Fibroblast of mammary gland (primary cell): Measurements from ENCODE around the gene NRXN3.

Source experiments
- DNase-seq: peaks from one replicate; pipeline ENCODE4 v3.0.0-alpha.2; 2010; ENCODE audit warnings: low read depth
- H3K4me3 ChIP-seq: 2 replicates; pipeline ENCODE4 v1.5.1; 2011; ENCODE audit warnings: low read depth, mild to moderate bottlenecking, low read length, moderate library complexity; ENCODE audit not compliant: control insufficient read depth
- CTCF ChIP-seq: conservative IDR thresholded peaks from 2 replicates; pipeline ENCODE4 v1.5.1; 2011; ENCODE audit warnings: low read depth, low read length, inconsistent platforms; ENCODE audit not compliant: control insufficient read depth, insufficient read depth

NRXN3 gene

GRCh38 chr14:78153064-78153341 is 17.2 kb upstream of the NRXN3 start:
- H3K4me3 ChIP-seq, result no peak overlapping the region
- peak; percentile 47 for DNase-seq
- TF ChIP-seq CTCF, result no peak

- no peak for DNase-seq
- no peak for TF ChIP-seq CTCF
- H3K4me3 ChIP-seq, result no peak overlapping the region
Measured at GRCh38 chr14:78154827-78155226, 15.3 kb upstream of the NRXN3 start.

- H3K4me3 ChIP-seq, result no peak overlapping the region
- no peak for DNase-seq
- no peak for TF ChIP-seq CTCF
Measured at GRCh38 chr14:78156196-78156595, 14.0 kb upstream of the NRXN3 start.

- DNase-seq, result peak; percentile 22
- no peak overlapping the region for H3K4me3 ChIP-seq
- no peak for TF ChIP-seq CTCF
Measured at GRCh38 chr14:78157494-78158437, 12.4 kb upstream of the NRXN3 start.

GRCh38 chr14:78162202-78162601 is 8.0 kb upstream of the NRXN3 start:
- peak; percentile 25 for DNase-seq
- TF ChIP-seq CTCF, result no peak

GRCh38 chr14:78164226-78164853 is 5.8 kb upstream of the NRXN3 start:
- DNase-seq, result peak; percentile 7
- TF ChIP-seq CTCF, result peak; percentile 56
- no peak overlapping the region for H3K4me3 ChIP-seq

More at GRCh38 chr14:78162202-78162601, 8.0 kb upstream of the NRXN3 start:
- no peak overlapping the region for H3K4me3 ChIP-seq
